H1 (cell line): ENCODE results near the gene OR2B2. TPM values are rescaled to one million over a fixed set of nuclear protein-coding genes. Genes with fewer than 3 reads are reported as not detected.
"Not testable (repeated sequence)": the region's sequence is repeated elsewhere in the genome, so short reads cannot be mapped to it uniquely, and the experiment has no call there.

Source experiments
- CTCF ChIA-PET: fragments of 300-600 bp; sonication (Branson Sonifier 250); formaldehyde crosslinking; loops from one replicate; lab custom pipeline; 2021; ENCODE audit not compliant: partially characterized antibody; lab: Charles Lee
- POLR2A ChIA-PET: fragments of 300-600 bp; sonication (Branson Sonifier 250); formaldehyde crosslinking; loops from one replicate; lab custom pipeline; 2021; ENCODE audit warnings: inconsistent platforms; ENCODE audit not compliant: partially characterized antibody; lab: Charles Lee
- DNase-seq, 2 experiments: peaks; one replicate each; pipeline versions ENCODE4 v3.0.0 to v3.0.0-alpha.2; 2010 to 2022; ENCODE audit warnings: low spot score in 2 of 2, low read depth in 1 of 2, mixed read lengths in 1 of 2
- FAIRE-seq: peaks from 2 replicates; lab custom pipeline; 2011; peaks lifted over from hg19 to GRCh38; lab: Jason Lieb, UNC
- H2AFZ ChIP-seq: 2 replicates; pipeline ENCODE4 v1.8.1; 2012; ENCODE audit warnings: low read length, inconsistent platforms
- H2AK5ac ChIP-seq: 2 replicates; pipeline ENCODE4 v1.6.1; 2013; ENCODE audit warnings: low read depth, low read length
- H2BK120ac ChIP-seq: replicated peaks from 2 replicates; pipeline ENCODE3; 2013; ENCODE audit warnings: low read depth, low read length, inconsistent platforms
- H2BK12ac ChIP-seq: 2 replicates; pipeline ENCODE4 v1.6.1; 2013; ENCODE audit warnings: low read depth, low read length
- H2BK15ac ChIP-seq: 2 replicates; pipeline ENCODE4 v1.6.1; 2013; ENCODE audit warnings: low read length
- H2BK20ac ChIP-seq: 2 replicates; pipeline ENCODE4 v1.6.1; 2013; ENCODE audit warnings: low read length
- H2BK5ac ChIP-seq: 2 replicates; pipeline ENCODE4 v1.6.1; 2013; ENCODE audit warnings: low read depth, low read length
- H3K14ac ChIP-seq: 2 replicates; pipeline ENCODE4 v1.6.1; 2013; ENCODE audit warnings: inconsistent platforms; ENCODE audit not compliant: insufficient read length
- H3K18ac ChIP-seq: 2 replicates; pipeline ENCODE4 v1.6.1; 2013; ENCODE audit warnings: low read length; ENCODE audit errors: extremely low read depth
- H3K23ac ChIP-seq: 2 replicates; pipeline ENCODE4 v1.6.1; 2013; ENCODE audit warnings: inconsistent platforms; ENCODE audit not compliant: insufficient read length
- H3K23me2 ChIP-seq: 2 replicates; pipeline ENCODE4 v1.6.1; 2013; ENCODE audit warnings: low read depth, low read length
- H3K27ac ChIP-seq: 2 replicates; pipeline ENCODE4 v1.6.1; 2011; ENCODE audit warnings: low read depth, low read length, inconsistent platforms
- H3K27me3 ChIP-seq, 4 experiments: replicated peaks in 1 of 4; 1 replicate in 1 of 4; 2 replicates in 3 of 4; pipeline versions ENCODE4 v1.6.1 to v1.8.1; 2011 to 2013; ENCODE audit warnings: low read length in 3 of 4, mild to moderate bottlenecking in 3 of 4, inconsistent platforms in 2 of 4, mixed read lengths in 2 of 4, moderate library complexity in 1 of 4; ENCODE audit not compliant: control insufficient read depth in 3 of 4, insufficient read depth in 3 of 4; ENCODE audit errors: extremely low read depth in 1 of 4
- H3K36me3 ChIP-seq, 4 experiments: 2 replicates each; pipeline versions ENCODE4 v1.6.1 to v1.8.1; 2011 to 2013; ENCODE audit warnings: mild to moderate bottlenecking in 4 of 4, low read length in 3 of 4, moderate library complexity in 2 of 4, control low read depth in 1 of 4, inconsistent platforms in 1 of 4; ENCODE audit not compliant: insufficient read depth in 4 of 4, control insufficient read depth in 2 of 4
- H3K4ac ChIP-seq: replicated peaks from 2 replicates; pipeline ENCODE3; 2013; ENCODE audit warnings: low read length, low read depth, mixed read lengths, inconsistent platforms; ENCODE audit not compliant: insufficient read length
- H3K4me1 ChIP-seq, 4 experiments: replicated peaks in 1 of 4; 1 replicate in 1 of 4; 2 replicates in 3 of 4; pipeline versions ENCODE4 v1.6.1 to v1.8.1; 2011 to 2013; ENCODE audit warnings: low read length in 3 of 4, inconsistent platforms in 2 of 4, mixed read lengths in 1 of 4; ENCODE audit not compliant: insufficient read depth in 4 of 4, control insufficient read depth in 3 of 4
- H3K4me2 ChIP-seq, 2 experiments: 2 replicates each; pipeline versions ENCODE4 v1.6.1 to v1.8.1; 2011 to 2013; ENCODE audit warnings: low read depth in 2 of 2, low read length in 2 of 2, control low read depth in 1 of 2, inconsistent platforms in 1 of 2, mild to moderate bottlenecking in 1 of 2; ENCODE audit not compliant: insufficient read depth in 1 of 2
- H3K4me3 ChIP-seq, 4 experiments: fragments of 200-600, 300-600 bp in 1 of 4; sonication (generic), shearing (Covaris generic), sonication (Bioruptor Twin) in 1 of 4; 2 replicates each; pipeline versions ENCODE4 v1.5.1 to v1.8.1; 2011 to 2016; ENCODE audit warnings: low read length in 4 of 4, low read depth in 3 of 4, control low read depth in 2 of 4, inconsistent platforms in 2 of 4, mild to moderate bottlenecking in 2 of 4, mixed read lengths in 1 of 4, moderate library complexity in 1 of 4; ENCODE audit not compliant: insufficient read depth in 2 of 4; ENCODE audit errors: extremely low read depth in 1 of 4
- H3K56ac ChIP-seq: replicated peaks from 2 replicates; pipeline ENCODE3; 2013; ENCODE audit warnings: low read depth, mild to moderate bottlenecking, mixed read lengths, low read length, inconsistent platforms; ENCODE audit not compliant: insufficient read length
- H3K79me1 ChIP-seq: 2 replicates; pipeline ENCODE4 v1.6.1; 2013; ENCODE audit warnings: low read depth, low read length, control low read depth
- H3K79me2 ChIP-seq, 2 experiments: 2 replicates each; pipeline versions ENCODE4 v1.6.1 to v1.8.1; 2012 to 2013; ENCODE audit warnings: low read length in 2 of 2, mild to moderate bottlenecking in 2 of 2, inconsistent platforms in 1 of 2; ENCODE audit not compliant: insufficient read depth in 2 of 2, control insufficient read depth in 1 of 2
- H3K9ac ChIP-seq, 4 experiments: replicated peaks in 1 of 4; 1 replicate in 1 of 4; 2 replicates in 3 of 4; pipeline versions ENCODE4 v1.6.1 to v1.8.1; 2011 to 2013; ENCODE audit warnings: low read depth in 3 of 4, low read length in 3 of 4, control low read depth in 2 of 4, mild to moderate bottlenecking in 2 of 4, moderate library complexity in 2 of 4, inconsistent platforms in 1 of 4; ENCODE audit errors: extremely low read depth in 1 of 4
- H3K9me3 ChIP-seq, 2 experiments: 2 replicates each; pipeline versions ENCODE4 v1.6.1 to v1.8.1; 2012 to 2013; ENCODE audit warnings: mild to moderate bottlenecking in 2 of 2, moderate library complexity in 2 of 2, control low read depth in 1 of 2, inconsistent platforms in 1 of 2, low read depth in 1 of 2, low read length in 1 of 2, mixed read lengths in 1 of 2; ENCODE audit not compliant: insufficient read depth in 2 of 2
- H4K20me1 ChIP-seq, 2 experiments: replicated peaks in 1 of 2; 2 replicates each; pipeline versions ENCODE3 to v1.8.1; 2011 to 2013; ENCODE audit warnings: inconsistent platforms in 2 of 2, low read length in 2 of 2, mild to moderate bottlenecking in 1 of 2; ENCODE audit not compliant: insufficient read depth in 2 of 2, control insufficient read depth in 1 of 2
- H4K5ac ChIP-seq: 2 replicates; pipeline ENCODE4 v1.6.1; 2013; ENCODE audit warnings: low read length, low read depth, mixed read lengths, inconsistent platforms; ENCODE audit not compliant: insufficient read length
- H4K8ac ChIP-seq: 2 replicates; pipeline ENCODE4 v1.8.0; 2013; ENCODE audit warnings: mild to moderate bottlenecking, moderate library complexity, low read length, inconsistent platforms; ENCODE audit not compliant: insufficient read depth; ENCODE audit errors: extremely low read depth
- H4K91ac ChIP-seq: replicated peaks from 2 replicates; pipeline ENCODE3; 2013; ENCODE audit warnings: low read length, mixed read lengths, inconsistent platforms; ENCODE audit not compliant: insufficient read length
- ATF2 ChIP-seq: IDR thresholded peaks from 2 replicates; pipeline ENCODE4 v1.6.1; 2012; ENCODE audit warnings: low read length, inconsistent platforms
- BCL11A ChIP-seq, 2 experiments: IDR thresholded peaks; one replicate each; pipeline ENCODE4 v1.6.1; 2011; ENCODE audit warnings: low read depth in 2 of 2, low read length in 2 of 2, mild to moderate bottlenecking in 2 of 2
- HDAC2 ChIP-seq, 2 experiments: fragments of 300-600 bp in 1 of 2; sonication (generic) in 1 of 2; IDR thresholded peaks; 2 replicates each; pipeline ENCODE4 v1.6.1; 2011 to 2012; ENCODE audit warnings: low read depth in 2 of 2, low read length in 2 of 2, mild to moderate bottlenecking in 2 of 2, moderate library complexity in 2 of 2, borderline replicate concordance in 1 of 2, inconsistent platforms in 1 of 2
- KDM4A ChIP-seq: IDR thresholded peaks from one replicate; pipeline ENCODE4 v1.7.1; 2012; ENCODE audit warnings: low read depth, mild to moderate bottlenecking, moderate library complexity, low read length, inconsistent platforms; ENCODE audit not compliant: severe bottlenecking
- PHF8 ChIP-seq: fragments of 200-600 bp; sonication (generic); conservative IDR thresholded peaks from 2 replicates; pipeline ENCODE4 v1.7.1; 2012; ENCODE audit warnings: low read depth, mild to moderate bottlenecking, inconsistent platforms, low read length, moderate library complexity
- POLR2A ChIP-seq, 2 experiments: IDR thresholded peaks; 1 replicate in 1 of 2; 2 replicates in 1 of 2; pipeline ENCODE4 v1.6.1; 2011; ENCODE audit warnings: low read depth in 2 of 2, low read length in 2 of 2, mild to moderate bottlenecking in 2 of 2; ENCODE audit errors: control extremely low read depth in 1 of 2
- SIX5 ChIP-seq: IDR thresholded peaks from 2 replicates; pipeline ENCODE4 v1.6.1; 2011; ENCODE audit warnings: mild to moderate bottlenecking, low read depth, low read length
- WGBS, 2 experiments: shearing (Covaris generic) in 1 of 2; methylation state at CpG; one replicate each; pipeline versions ENCODE4 v1.1.6 to v1.1.7; 2013 to 2015; ENCODE audit warnings: low lambda C conversion rate in 2 of 2, mixed read lengths in 2 of 2, inconsistent platforms in 1 of 2, low coverage in 1 of 2, missing lambda C conversion rate in 1 of 2; ENCODE audit not compliant: insufficient replicate concordance in 2 of 2, insufficient coverage in 1 of 2, insufficient read length in 1 of 2; ENCODE audit errors: extremely low coverage in 1 of 2, missing lambda C conversion rate in 1 of 2; 5-methylcytosine and 5-hydroxymethylcytosine counted together
- polyA plus RNA-seq, 7 experiments: library from polyadenylated mRNA; depleted of rRNA in 3 of 7; stranded (reverse) in 5 of 7; unstranded in 2 of 7; fragments of >200 nt in 5 of 7; fragments of 200-250 nt in 2 of 7; gene quantifications; 1 replicate in 5 of 7; 2 replicates in 1 of 7; 4 replicates in 1 of 7; pipeline versions ENCODE4 v1.2.1 to v1.2.3, GENCODE V29; 2011 to 2013; ENCODE audit warnings: missing spikeins in 2 of 7, mixed read lengths in 2 of 7
- total RNA-seq: library from RNA; stranded (reverse); fragmentation: NEBNext Ultra II Directional; extraction: Animal tissue kit (Norgen Biotek cat#: 25700); gene quantifications from 2 replicates; pipeline ENCODE4 v1.2.1, GENCODE V29; 2021

OR2B2 gene
- total and polyA plus RNA-seq, 2 of the 8 experiments (the other 6 are each of a cell fraction or from before 2014, with no cell fraction given) = not detected

DNA sequence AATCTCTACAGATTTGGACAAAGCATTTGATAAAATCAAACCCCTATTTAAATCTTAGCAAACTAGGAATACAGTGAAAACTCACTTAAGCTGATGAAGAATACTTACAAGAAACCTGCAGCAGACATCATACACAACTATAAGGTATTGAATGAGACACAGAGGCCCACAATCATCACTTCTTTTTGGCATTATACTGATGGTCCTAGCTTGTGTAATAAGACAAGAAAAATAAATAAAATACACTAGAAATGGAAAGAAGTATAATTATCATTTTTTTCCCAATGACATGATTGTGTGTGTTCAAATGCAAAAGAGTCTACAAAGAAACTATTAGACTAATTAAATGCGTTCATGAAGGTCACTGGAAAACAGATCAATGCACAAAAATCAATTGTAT lies 36.0 kb upstream of the OR2B2 start (continued):
- TF ChIP-seq SIX5 = no peak
- no peak for TF ChIP-seq HDAC2 (IDR thresholded peaks at IDR 0.05; ENCODE audit: borderline replicate concordance in 1 of 2, low read depth in 2 of 2, low read length in 2 of 2)
- TF ChIP-seq PHF8 = no peak
- no peak for TF ChIP-seq BCL11A (IDR thresholded peaks at IDR 0.05; ENCODE audit: low read depth in 2 of 2, low read length in 2 of 2)
- TF ChIP-seq POLR2A (IDR thresholded peaks at IDR 0.05; ENCODE audit: control extremely low read depth in 1 of 2, low read depth in 2 of 2, low read length in 2 of 2) = no peak
- TF ChIP-seq KDM4A = no peak
- no peak for TF ChIP-seq ATF2
- TF ChIP-seq, all 59 proteins: peak for 0

DNA sequence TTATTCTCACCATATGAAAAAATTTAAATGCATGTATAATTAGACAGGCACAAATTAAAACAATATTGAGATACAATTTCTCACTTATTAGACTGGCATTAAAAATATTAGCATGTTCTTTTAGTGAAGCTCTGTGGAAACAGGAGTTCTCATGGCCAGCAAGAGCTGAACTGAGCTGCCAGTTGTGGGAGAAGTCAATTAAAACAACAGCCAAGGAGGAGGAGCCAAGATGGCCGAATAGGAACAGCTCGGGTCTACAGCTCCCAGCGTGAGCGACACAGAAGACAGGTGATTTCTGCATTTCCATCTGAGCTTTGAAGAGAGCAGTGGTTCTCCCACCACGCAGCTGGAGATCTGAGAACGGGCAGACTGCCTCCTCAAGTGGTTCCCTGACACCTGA lies 30.9 kb upstream of the OR2B2 start:
- CTCF ChIA-PET, FAIRE-seq, H3K36me3 ChIP-seq: not testable (repeated sequence)

More for the DNA sequence above, 30.9 kb upstream of the OR2B2 start:
- H3K27me3 ChIP-seq, H4K5ac ChIP-seq, H3K14ac ChIP-seq, H4K8ac ChIP-seq, H2BK5ac ChIP-seq, POLR2A ChIA-PET, H2AFZ ChIP-seq, H3K9me3 ChIP-seq, H3K18ac ChIP-seq, H3K79me1 ChIP-seq, H3K23ac ChIP-seq, H3K79me2 ChIP-seq, H3K9ac ChIP-seq, DNase-seq, H2BK15ac ChIP-seq, H3K23me2 ChIP-seq, H4K91ac ChIP-seq, H3K27ac ChIP-seq, H2BK20ac ChIP-seq, H3K4me1 ChIP-seq, H4K20me1 ChIP-seq, H3K56ac ChIP-seq, H3K4ac ChIP-seq, H2BK12ac ChIP-seq, H2AK5ac ChIP-seq, H2BK120ac ChIP-seq, H3K4me3 ChIP-seq: not testable (repeated sequence)
- peak overlapping the region in 1 of 2 experiments; percentile 0; a peak in 1 of 4 replicates for H3K4me2 ChIP-seq
- 58% methylated on average over 6 of the region's 6 CpGs; no CpG with 5 or more reads in 1 of the 2 experiments for WGBS, 2 experiments
